ENCODE results near the gene ZSCAN2.

ZSCAN2 gene

GRCh38 chr15:84643838-84644237 is 43.0 kb downstream of the ZSCAN2 start:
- DNase-seq: no peak

DNA sequence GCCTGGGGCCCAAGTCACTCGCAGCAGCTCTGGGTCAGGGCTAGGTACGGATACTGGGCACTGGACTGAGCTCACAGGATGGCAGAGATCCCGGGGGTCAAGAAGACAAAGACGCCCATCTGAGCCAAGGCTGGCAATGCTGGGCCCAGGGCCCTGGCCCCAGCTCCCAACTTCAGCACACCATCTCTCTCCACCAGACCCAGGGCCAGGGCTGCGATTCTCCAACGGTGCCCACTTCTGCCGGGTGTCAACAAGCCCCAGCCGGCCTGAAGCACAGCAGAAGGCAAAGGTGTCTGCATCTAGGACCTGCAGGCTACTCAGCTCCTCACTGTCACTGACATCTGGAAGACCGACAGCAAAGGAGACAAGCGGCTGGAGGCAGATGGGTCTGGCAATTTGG is 44.7 kb downstream of the ZSCAN2 start:
- DNase-seq: no peak

DNA sequence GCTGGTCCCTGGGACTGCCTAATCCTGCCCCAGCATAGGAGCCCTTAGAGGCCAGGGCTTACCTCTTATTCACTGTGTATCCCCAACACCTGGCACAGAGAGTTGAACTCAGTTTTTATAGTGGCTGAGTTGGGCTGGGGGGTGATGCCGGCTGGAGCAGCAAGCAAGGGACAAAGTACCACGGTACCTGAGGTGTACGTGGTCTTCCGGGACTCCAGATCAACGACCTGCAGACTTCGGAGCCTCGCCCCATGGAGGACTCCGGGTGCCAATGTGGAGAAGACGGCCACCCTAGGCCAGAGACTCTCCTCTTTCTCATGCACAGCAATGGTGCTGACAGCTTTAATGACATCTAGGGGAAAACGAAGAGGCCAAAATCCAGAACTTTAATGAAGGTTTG is 45.2 kb downstream of the ZSCAN2 start:
- DNase-seq: no peak

GRCh38 chr15:84647726-84648125 is 46.9 kb downstream of the ZSCAN2 start:
- no peak for DNase-seq

DNA sequence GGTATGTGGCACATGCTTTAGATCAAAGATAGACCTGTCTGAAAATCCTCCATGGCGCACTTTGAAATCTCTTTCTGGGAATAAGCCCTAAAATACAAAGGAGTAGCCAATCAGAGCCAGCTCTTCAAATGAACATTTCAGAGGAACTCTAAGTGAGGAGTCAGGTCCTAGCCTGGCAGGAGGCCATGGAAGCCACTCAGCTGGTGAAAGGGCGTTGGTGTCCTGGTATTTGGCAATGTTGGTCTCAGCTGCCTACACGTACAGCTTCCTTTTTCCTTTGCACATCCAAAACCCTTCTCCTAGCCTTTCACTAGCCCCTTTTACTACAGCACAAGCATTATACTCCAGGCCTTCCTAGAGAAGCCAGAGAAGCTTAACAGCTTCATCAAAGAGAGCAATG is 47.7 kb downstream of the ZSCAN2 start:
- no peak for DNase-seq

GRCh38 chr15:84649706-84650105 is 48.9 kb downstream of the ZSCAN2 start:
- DNase-seq: no peak

DNA sequence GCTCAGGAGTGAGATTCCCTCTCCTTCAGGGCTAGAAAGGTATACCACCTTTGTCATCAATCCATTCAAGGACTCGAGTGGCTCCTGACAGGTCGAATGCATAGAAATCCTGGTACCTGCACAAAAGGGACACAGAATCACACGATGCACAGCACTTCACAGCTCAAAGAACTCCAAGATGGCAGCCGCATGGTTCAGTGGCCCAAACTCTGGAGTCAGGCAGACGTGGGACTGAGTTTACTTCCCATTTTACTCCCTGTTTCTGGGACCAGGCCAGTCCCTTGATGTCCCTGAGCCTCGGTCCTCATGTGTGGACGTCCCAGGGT is 52.7 kb downstream of the ZSCAN2 start:
- no peak for DNase-seq

GRCh38 chr15:84653910-84654688 is 53.3 kb downstream of the ZSCAN2 start, which contains the start of gene WDR73:
Gene WDR73 (minus strand): TSS chr15:84654283. CDS start chr15:84654274, 9 bp downstream.
- peak; percentile 97 for DNase-seq

DNA sequence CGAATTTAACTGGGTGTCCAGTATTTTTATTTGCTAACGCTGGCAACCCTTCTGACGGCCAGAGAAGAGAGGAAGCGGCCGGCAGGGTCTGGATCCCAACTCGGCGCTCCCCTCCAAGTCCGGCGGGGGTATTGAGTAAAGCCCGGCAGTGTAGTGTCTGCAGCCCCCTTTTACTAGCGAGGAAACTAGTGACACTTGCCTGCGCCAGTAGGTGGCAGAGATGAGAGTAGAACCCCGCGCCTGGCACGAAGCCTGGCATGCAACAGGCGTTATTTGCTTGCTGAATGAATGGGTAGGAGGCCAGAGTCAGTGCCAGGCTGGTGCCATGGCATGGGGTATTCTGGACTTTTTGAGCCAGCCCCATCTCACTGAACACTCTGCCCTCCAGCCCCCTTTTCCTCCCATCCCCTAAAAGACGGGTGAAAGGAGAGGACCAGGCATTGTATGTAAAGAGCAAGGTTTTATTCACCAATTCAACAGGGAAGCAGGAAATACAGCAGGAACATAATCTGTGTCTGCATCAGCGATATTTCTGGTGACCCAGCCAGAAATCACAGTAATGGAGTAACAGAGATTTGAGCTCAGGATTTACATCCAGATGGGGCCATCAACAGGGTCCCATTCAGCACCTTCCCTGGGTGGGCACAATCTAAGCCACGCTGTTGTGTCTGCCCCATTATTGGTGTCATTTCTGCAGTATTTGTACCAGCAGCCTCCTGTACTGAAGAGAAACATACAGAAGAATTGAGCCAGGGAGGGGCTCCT is 54.1 kb downstream of the ZSCAN2 start:
- peak; percentile 65 for DNase-seq

- no peak for DNase-seq
These were observed 56.2 kb downstream of the ZSCAN2 start for GRCh38 chr15:84656972-84657371.

- DNase-seq: no peak
These were observed 56.9 kb downstream of the ZSCAN2 start for GRCh38 chr15:84657748-84658079.

GRCh38 chr15:84658080-84658787 is 57.4 kb downstream of the ZSCAN2 start, which contains the start of gene NMB:
Gene NMB (minus strand): TSS chr15:84658199. CDS start chr15:84658152, 47 bp downstream.
- DNase-seq: peak; percentile 65

GRCh38 chr15:84658788-84659411 is 58.1 kb downstream of the ZSCAN2 start:
- DNase-seq: no peak

- no peak for DNase-seq
These were observed 59.3 kb downstream of the ZSCAN2 start for GRCh38 chr15:84659904-84660781.

DNA sequence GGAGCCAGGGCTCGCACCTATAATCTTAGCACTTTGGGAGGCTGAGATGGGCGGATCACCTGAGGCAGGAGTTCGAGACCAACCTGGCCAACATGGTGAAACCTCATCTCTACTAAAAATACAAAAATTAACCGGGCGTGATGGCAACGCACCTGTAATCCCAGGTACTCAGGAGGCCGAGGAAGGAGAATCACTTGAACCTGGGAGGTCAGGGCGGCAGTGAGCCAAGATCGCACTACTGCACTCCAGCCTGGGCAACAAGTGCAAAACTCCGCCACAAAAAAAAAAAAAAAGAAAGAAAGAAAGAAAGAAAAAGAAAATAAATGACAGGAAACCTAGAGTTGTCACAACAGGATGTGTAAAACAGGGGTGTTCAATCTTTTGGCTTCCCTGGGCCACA is 60.2 kb downstream of the ZSCAN2 start:
- DNase-seq: no peak

GRCh38 chr15:84666373-84666772 is 65.6 kb downstream of the ZSCAN2 start:
- no peak for DNase-seq

GRCh38 chr15:84668221-84668982 is 67.6 kb downstream of the ZSCAN2 start:
- DNase-seq: no peak

GRCh38 chr15:84669726-84670125 is 68.9 kb downstream of the ZSCAN2 start:
- no peak for DNase-seq

GRCh38 chr15:84671211-84671610 is 70.4 kb downstream of the ZSCAN2 start:
- DNase-seq: no peak
